Measurements from ENCODE around the gene SFTA2.
A peak's percentile ranks its signal among the peaks of the same experiment; 100 is the strongest.
"Not testable (repeated sequence)": the region's sequence is repeated elsewhere in the genome, so short reads cannot be mapped to it uniquely, and the experiment has no call there.

SFTA2 gene

DNA sequence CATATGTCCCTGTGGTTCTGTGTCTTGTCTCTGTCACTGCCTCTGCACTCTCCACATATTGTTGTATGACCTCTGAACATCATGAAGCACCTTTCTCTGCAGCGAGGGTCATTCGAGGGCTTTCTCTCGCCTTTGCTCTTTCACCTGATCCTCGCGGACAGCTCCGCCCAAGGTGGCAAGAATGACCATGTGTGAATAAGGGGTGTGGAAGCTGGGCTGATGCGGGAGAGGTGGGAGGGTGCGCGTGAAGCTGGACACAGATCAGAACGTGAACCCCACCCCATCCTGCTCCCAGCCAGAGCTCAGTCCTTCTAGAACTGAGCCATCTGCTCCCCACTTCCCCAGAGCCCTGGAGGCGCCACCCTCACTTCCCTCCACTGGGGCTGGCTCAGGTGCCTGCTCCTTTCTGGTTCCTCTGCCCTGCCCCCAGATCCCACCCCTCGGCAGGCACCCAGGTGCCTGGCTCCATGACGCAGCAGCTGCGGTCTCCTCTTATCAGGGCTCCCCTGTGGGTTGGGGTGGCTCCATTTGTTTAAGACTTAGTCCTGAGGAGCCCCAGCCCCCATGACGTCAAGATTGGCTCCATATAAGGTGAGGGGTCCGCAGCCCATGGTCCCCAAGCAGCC, 8.5 kb upstream of the SFTA2 start, which contains the start of gene MUCL3:
TSS of gene MUCL3 (plus strand) at position 613 of the 626 bp plus-strand sequence. CDS start 27 bp downstream, outside the sequence.
- no peak for DNase-seq

- DNase-seq = no peak
These were observed 7.5 kb upstream of the SFTA2 start for GRCh38 chr6:30939473-30939872.

GRCh38 chr6:30938730-30939129, 6.8 kb upstream of the SFTA2 start:
- DNase-seq = no peak

DNA sequence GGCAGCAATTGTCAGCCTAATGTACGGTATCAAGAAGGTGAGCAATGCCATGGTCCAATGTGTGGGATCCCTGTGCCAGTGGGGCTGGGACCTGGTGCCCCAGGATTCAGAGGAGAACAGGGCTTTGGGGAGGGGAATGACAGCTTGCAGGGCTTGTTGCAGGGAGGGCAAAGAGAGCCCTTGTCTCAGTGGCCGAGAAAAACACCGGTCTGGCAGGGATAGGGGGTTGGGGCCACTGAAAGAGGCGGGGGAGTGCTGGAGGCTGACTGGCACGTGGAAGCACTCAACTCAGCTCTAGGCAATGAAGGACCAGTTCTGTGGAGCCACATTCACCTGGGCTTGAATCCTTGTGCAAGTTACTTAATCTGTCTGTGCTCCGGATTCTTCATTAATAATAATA, 5.3 kb upstream of the SFTA2 start:
- no peak for DNase-seq

DNA sequence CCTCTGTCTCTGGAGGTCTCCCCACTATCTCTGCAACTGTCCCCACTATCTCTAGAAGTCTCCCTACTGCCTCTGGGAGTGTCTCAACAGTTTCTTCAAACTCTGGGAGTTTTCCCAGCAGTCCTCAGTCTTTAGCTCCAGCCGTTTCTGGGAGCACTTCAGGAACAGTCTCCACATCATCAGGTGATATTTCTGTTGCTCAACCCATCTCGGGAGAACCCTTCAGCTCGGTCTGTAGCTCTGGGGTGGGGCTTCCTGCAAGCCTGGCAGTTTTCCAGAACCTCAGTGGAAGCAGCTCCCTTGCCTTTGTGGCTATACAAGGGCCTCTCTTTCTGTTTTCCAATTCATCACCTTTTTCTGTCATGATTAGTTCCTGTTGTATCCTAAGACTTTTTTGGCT, 3.0 kb upstream of the SFTA2 start:
- DNase-seq = no peak

DNA sequence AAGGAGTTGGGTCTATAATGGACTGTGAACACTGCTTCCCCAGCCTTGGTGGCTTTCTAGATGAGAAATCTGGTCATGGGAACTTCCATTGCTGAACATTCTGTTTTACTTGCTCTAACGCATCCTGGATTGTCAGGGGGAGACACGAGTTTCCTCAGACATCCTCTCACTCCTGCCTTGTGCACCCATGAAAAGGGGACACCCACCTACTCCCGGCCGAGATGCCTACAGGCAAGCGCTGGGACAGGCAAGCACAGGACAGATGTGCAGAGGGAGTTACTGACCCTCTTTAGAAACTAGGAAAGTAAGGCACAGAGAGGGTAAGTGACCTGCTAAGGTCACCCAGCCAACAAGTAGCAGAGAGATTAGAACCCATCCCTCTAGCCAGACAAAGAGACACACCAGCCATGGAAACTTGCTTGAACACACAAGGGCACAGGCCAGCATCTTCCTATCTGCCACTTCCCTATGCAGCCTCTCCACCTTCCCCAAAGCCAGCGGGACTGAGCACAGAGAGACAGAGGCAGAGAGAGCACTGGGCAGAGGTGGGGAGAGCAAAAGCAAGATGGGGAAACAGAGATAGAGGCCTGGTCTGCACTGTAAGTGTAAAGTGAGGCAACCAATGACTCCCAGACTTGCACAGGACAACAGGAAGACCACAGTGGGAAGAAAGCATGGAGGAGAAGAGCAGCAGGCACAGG, 845 bp upstream of the SFTA2 start:
- no peak for DNase-seq

DNA sequence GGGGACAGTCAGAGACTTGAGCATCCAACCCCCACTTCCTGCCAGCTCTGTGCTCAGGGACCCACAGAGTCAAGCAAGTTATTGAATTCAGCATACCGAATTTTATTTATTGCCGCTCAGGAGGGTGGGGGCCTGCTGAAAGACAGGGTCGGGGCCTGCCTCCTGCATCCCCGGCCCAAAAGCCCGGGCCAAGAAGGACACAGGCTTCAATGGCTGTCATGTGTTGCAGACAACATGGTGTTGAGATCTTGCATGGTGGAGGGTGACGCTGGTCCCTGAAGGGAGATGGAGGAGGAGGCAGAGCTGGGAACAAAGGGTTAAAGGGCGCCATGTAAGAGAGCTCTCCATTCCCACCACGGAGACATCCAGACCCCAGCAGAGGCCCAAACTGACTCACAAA, 698 bp downstream of the SFTA2 start:
- DNase-seq = no peak

- no peak for DNase-seq
These were observed 1.5 kb downstream of the SFTA2 start for GRCh38 chr6:30930506-30930905.

DNA sequence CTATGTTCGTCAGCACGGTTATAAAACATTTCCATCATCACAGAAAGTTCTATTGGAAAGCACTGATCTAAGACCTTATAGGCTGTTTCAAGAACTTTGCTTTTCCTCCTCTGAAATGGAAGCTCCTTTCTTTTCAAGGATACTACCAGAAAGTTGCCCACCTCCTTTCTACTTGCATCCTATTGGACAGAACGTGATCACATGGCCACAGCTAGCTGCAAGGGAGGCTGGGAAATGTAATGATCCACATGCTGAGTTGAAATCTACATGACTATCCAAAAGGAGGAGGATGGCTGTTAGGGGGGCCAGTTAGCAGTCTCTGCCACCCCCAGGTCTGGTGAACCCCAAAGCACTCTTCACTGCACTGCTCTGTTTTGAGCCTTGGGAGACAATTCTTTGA, 3.3 kb downstream of the SFTA2 start:
- no peak for DNase-seq

- DNase-seq = not testable (repeated sequence)
These were observed 4.9 kb downstream of the SFTA2 start for GRCh38 chr6:30927080-30927479.

DNA sequence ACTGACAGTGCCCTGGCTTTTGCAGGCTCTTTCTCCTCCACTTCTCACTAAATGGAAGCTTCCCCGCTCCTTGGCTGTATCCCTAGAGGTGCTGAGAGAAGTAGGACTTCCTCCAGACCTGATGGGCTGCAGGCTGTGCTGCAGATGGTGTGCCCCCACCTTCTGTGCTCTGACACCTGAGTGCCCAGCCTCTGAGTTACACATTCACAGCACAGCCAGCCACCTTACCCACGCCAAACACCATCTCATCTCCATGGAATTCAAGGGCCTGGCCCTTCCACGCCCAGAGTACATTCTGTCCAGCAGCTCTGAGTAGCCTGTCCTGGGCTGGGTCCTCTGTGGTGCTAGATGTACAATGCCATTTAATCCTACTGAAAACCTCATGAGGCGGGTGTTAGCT, 5.3 kb downstream of the SFTA2 start:
- no peak for DNase-seq

DNA sequence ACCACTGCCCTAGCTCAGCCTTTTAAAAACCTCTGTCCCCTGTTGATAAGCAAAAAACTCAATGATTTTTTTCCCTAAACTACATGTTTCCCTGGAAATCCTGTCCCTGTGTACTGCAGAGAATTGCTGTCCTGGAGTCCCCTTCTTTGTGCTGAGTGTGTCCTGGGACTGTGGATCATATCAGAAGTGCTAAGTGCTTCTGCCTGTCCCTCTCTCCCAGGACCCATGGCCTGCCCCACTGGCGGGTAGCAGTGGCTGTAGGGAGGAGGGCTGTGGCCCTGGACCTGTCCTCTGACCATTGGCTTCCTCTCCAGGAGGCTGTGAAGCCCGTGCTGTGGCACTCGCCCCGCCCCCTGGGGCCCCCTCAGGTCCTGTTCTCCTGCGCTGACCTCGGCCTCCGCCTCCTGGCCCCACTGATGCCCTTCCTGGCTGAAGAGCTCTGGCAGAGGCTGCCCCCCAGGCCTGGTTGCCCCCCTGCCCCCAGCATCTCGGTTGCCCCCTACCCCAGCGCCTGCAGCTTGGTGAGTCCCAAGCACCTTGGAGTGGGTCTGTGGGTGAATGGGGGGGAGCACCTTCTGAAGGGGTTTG, 7.8 kb downstream of the SFTA2 start:
- not testable (repeated sequence) for DNase-seq

GRCh38 chr6:30922447-30922852, 9.5 kb downstream of the SFTA2 start:
- no peak for DNase-seq

- peak; percentile 24 for DNase-seq
These were observed 13.3 kb downstream of the SFTA2 start for GRCh38 chr6:30918670-30919069.

- no peak for DNase-seq
These were observed 14.5 kb downstream of the SFTA2 start for GRCh38 chr6:30917487-30917886.

DNA sequence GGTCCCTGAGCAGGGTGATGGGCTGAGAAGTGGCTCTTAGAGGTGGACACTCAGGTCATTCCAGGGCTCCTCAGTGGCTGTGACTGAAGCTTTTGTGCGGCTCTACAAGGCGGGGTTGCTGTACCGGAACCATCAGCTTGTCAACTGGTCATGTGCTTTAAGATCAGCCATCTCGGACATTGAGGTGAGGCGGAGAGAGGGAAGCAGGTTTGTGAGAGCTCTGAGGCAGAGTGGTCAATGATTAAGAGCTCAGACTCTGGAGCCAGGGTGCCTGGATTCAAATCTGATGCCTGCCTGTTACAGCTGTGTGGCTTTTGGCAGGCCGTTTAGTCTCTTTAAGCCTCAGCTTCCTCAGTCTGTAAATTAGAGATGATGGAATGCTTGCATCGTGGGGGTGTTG, 14.9 kb downstream of the SFTA2 start:
- DNase-seq = no peak

DNA sequence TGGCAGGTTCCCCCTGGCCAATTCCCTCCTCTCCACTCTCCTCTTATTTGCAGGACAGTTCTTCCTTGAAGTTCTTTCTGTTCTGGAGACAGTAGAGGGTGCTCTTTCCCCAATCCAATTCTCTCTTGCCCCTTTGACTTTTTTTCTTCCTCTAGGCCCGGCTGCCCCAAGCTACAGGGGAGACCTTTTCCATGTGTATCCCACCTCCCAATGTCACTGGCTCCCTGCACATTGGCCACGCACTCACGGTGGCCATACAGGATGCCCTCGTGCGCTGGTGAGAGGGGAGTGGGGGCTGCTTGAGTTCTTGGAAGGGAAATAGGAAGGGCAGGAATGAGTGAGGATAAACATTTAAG, 16.4 kb downstream of the SFTA2 start:
- peak; percentile 33 for DNase-seq

GRCh38 chr6:30914854-30915590, 16.9 kb downstream of the SFTA2 start:
- DNase-seq = no peak

- peak; percentile 87 for DNase-seq
These were observed 17.7 kb downstream of the SFTA2 start, which contains the start of gene VARS2 for GRCh38 chr6:30914076-30914853. VARS2 (plus strand) TSS chr6:30914238; CDS start chr6:30914837, 599 bp downstream.

GRCh38 chr6:30913721-30914075, 18.3 kb downstream of the SFTA2 start:
- no peak for DNase-seq

DNA sequence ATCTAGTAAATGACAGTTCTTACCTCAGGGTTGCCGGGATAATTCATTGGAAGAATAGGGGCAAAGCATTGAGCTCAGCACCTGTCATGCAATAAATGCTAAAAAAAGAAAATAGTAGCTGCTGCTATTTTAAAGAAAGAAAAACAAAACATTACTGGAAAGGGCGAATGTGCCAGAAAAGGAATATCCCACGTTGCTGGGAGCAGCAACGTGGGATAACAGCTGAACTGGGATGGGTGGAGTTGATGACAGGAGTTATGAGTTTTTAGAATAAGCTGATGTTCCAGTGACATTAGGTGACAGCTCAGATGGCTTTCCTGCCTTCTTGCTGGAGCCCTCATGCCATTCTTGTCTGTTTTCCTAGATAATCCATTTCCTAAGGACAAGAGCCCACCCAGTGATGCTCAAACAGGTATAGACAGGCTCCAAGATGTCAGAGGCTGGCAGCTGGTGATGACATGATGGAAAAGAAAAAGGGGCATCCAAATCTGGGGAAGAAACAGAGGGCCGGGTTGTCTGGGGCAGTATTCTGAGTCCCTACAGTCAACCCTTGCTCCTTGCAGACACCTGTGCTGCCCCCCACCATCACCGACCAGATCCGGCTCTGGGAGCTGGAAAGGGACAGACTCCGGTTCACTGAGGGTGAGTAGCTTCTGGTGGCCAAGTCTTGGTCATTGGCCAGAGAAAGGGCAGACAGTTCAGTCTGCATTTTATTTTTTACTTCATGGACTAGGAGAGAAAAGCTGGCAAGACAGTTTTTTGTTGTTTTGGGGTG, 19.0 kb downstream of the SFTA2 start:
- no peak for DNase-seq

- DNase-seq = not testable (repeated sequence)
These were observed 21.5 kb downstream of the SFTA2 start for GRCh38 chr6:30910473-30910872.

Data from GDM1 (cell line).